Liver (tissue), 9 donors: Measurements from ENCODE around the gene CCNE1. TPM values are rescaled to one million over a fixed set of nuclear protein-coding genes. Genes with fewer than 3 reads are reported as not detected.

Experiments
- DNase-seq: peaks from one replicate; pipeline ENCODE4 v3.0.0-alpha.2; 2017; ENCODE audit warnings: low spot score
- H3K27ac ChIP-seq, 2 donors: one replicate each; pipeline ENCODE4 v1.7.0; 2013; ENCODE audit warnings: inconsistent platforms in 2 of 2, low read length in 2 of 2, control low read depth in 1 of 2, low read depth in 1 of 2, mild to moderate bottlenecking in 1 of 2
- H3K27me3 ChIP-seq, 4 donors: one replicate each; pipeline versions ENCODE4 v1.6.1 to v1.7.0; 2013; ENCODE audit warnings: low read length in 3 of 4, inconsistent platforms in 1 of 4, mild to moderate bottlenecking in 1 of 4, moderate library complexity in 1 of 4; ENCODE audit not compliant: control insufficient read depth in 4 of 4, insufficient read depth in 4 of 4
- H3K36me3 ChIP-seq, 4 donors: one replicate each; pipeline versions ENCODE4 v1.6.1 to v1.7.0; 2013; ENCODE audit warnings: low read length in 3 of 4, mild to moderate bottlenecking in 3 of 4, low read depth in 1 of 4, moderate library complexity in 1 of 4; ENCODE audit not compliant: control insufficient read depth in 4 of 4, insufficient read depth in 3 of 4
- H3K4me1 ChIP-seq, 4 donors: one replicate each; pipeline versions ENCODE4 v1.6.1 to v1.7.0; 2013; ENCODE audit warnings: low read length in 3 of 4, mild to moderate bottlenecking in 3 of 4, moderate library complexity in 1 of 4; ENCODE audit not compliant: control insufficient read depth in 4 of 4, insufficient read depth in 4 of 4
- H3K4me3 ChIP-seq, 3 donors: one replicate each; pipeline versions ENCODE4 v1.6.1 to v1.7.0; 2013; ENCODE audit warnings: low read length in 3 of 3, control low read depth in 1 of 3, low read depth in 1 of 3, mild to moderate bottlenecking in 1 of 3
- H3K9ac ChIP-seq, 2 donors: one replicate each; pipeline ENCODE4 v1.7.0; 2013; ENCODE audit warnings: low read length in 2 of 2, mild to moderate bottlenecking in 2 of 2, moderate library complexity in 2 of 2, control low read depth in 1 of 2, low read depth in 1 of 2
- H3K9me3 ChIP-seq, 4 donors: one replicate each; pipeline versions ENCODE4 v1.6.1 to v1.7.0; 2013; ENCODE audit warnings: low read length in 3 of 4; ENCODE audit not compliant: control insufficient read depth in 4 of 4
- CTCF ChIP-seq: fragments of 150-350 bp; IDR thresholded peaks from 2 replicates; pipeline ENCODE4 v1.5.1; 2017; ENCODE audit warnings: improper control_type of control experiment, low read depth, low read length; ENCODE audit not compliant: missing input control
- FOXA1 ChIP-seq: IDR thresholded peaks from 2 replicates; pipeline ENCODE4 v1.6.1; 2016; ENCODE audit warnings: antibody characterized with exemption
- FOXA2 ChIP-seq: IDR thresholded peaks from 2 replicates; pipeline ENCODE4 v1.6.1; 2016; ENCODE audit warnings: antibody characterized with exemption
- GABPA ChIP-seq, 2 donors: IDR thresholded peaks in 1 of 2; conservative IDR thresholded peaks in 1 of 2; 2 replicates each; pipeline ENCODE4 v1.6.1; 2016; ENCODE audit warnings: antibody characterized with exemption in 2 of 2, mild to moderate bottlenecking in 1 of 2, moderate library complexity in 1 of 2
- HNF4A ChIP-seq, 2 donors: conservative IDR thresholded peaks; 2 replicates each; pipeline ENCODE4 v1.6.1; 2016; ENCODE audit warnings: antibody characterized with exemption in 2 of 2, mild to moderate bottlenecking in 2 of 2
- HNF4G ChIP-seq: IDR thresholded peaks from 2 replicates; pipeline ENCODE4 v1.6.1; 2016; ENCODE audit warnings: antibody characterized with exemption
- JUND ChIP-seq, 2 donors: IDR thresholded peaks; 2 replicates each; pipeline ENCODE4 v1.6.1; 2016; ENCODE audit warnings: antibody characterized with exemption in 2 of 2
- MAX ChIP-seq: IDR thresholded peaks from 2 replicates; pipeline ENCODE4 v1.6.1; 2016; ENCODE audit warnings: antibody characterized with exemption
- NR2F2 ChIP-seq: IDR thresholded peaks from 2 replicates; pipeline ENCODE4 v1.6.1; 2016; ENCODE audit warnings: antibody characterized with exemption
- RAD21 ChIP-seq, 2 donors: IDR thresholded peaks; 2 replicates each; pipeline ENCODE4 v1.6.1; 2016; ENCODE audit warnings: antibody characterized with exemption in 2 of 2, mild to moderate bottlenecking in 2 of 2
- REST ChIP-seq: IDR thresholded peaks from 2 replicates; pipeline ENCODE4 v1.6.1; 2016; ENCODE audit warnings: antibody characterized with exemption, mild to moderate bottlenecking
- RXRA ChIP-seq, 2 donors: IDR thresholded peaks; 2 replicates each; pipeline ENCODE4 v1.6.1; 2017 to 2018; ENCODE audit warnings: antibody characterized with exemption in 2 of 2, mild to moderate bottlenecking in 1 of 2
- SP1 ChIP-seq: IDR thresholded peaks from 2 replicates; pipeline ENCODE4 v1.6.1; 2018; ENCODE audit warnings: antibody characterized with exemption, mild to moderate bottlenecking
- TAF1 ChIP-seq: conservative IDR thresholded peaks from 2 replicates; pipeline ENCODE4 v1.6.1; 2016; ENCODE audit warnings: antibody characterized with exemption, mild to moderate bottlenecking
- YY1 ChIP-seq: IDR thresholded peaks from 2 replicates; pipeline ENCODE4 v1.6.1; 2016; ENCODE audit warnings: antibody characterized with exemption, mild to moderate bottlenecking
- ZBTB33 ChIP-seq: IDR thresholded peaks from 2 replicates; pipeline ENCODE4 v1.6.1; 2016; ENCODE audit warnings: antibody characterized with exemption
- WGBS: extraction: QIAGEN DNeasy Blood & Tissue Kit; methylation state at CpG from one replicate; pipeline ENCODE4 v1.1.7; 2013; 5-methylcytosine and 5-hydroxymethylcytosine counted together
- polyA plus RNA-seq, 2 donors: library from polyadenylated mRNA; stranded (reverse) in 1 of 2; unstranded in 1 of 2; fragments of 200-250 nt in 1 of 2; fragments of >200 nt in 1 of 2; fragmentation: Nextera tagmentation in 1 of 2; extraction: Ambion mirVana in 1 of 2; gene quantifications; one replicate each; pipeline versions ENCODE4 v1.2.1 to v1.2.3, GENCODE V29; 2013 to 2015
- total RNA-seq, 2 donors: library from RNA; depleted of rRNA; stranded (reverse); fragments of >200 nt; gene quantifications; one replicate each; pipeline ENCODE4 v1.2.3, GENCODE V29; 2014
- donor health status: healthy.
- donor health status: healthy.
- donor health status: healthy.
- donor health status: healthy.
- donor health status: healthy.

CCNE1 gene
- total and polyA plus RNA-seq, 4 donors: 0.32 to 19.5 (median 0.79) TPM

DNA sequence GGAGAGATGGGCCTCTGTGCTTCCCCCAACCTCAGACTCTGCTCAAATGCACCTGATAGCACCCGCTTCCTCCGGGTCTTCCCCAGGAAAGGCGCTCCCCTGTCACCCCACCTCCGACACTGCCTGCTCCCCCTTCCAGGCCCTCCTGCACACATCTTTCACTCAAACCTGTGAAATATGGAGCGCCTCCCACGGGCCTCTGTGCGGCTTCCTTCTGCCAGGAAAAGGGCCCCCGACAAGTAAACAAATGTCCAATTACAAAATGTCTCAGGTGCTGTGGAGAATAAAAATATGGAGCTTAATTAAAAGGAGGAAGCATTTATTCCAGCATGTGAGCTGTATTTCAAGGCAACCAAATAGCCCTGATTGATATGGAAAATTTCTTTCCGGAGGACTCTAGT, 15.6 kb upstream of the CCNE1 start:
- Histone ChIP-seq H3K4me1 (no peaks in the 10 kb centered on the region), H3K36me3 (no peaks in the 10 kb centered on the region), H3K27ac (no peak overlapping the region), H3K27me3 (no peaks in the 10 kb centered on the region), H3K9me3 (no peaks in the 10 kb centered on the region), H3K9ac (no peak overlapping the region), H3K4me3 (no peak overlapping the region)
- TF ChIP-seq RAD21 (IDR thresholded peaks at IDR 0.05) (no peak), FOXA2 (no peak), NR2F2 (no peak), REST (no peak), FOXA1 (no peak), RXRA (IDR thresholded peaks at IDR 0.05) (no peak), YY1 (no peak)
- no peak for DNase-seq
- 69% methylated on average over 9 of the region's 9 CpGs for WGBS

DNA sequence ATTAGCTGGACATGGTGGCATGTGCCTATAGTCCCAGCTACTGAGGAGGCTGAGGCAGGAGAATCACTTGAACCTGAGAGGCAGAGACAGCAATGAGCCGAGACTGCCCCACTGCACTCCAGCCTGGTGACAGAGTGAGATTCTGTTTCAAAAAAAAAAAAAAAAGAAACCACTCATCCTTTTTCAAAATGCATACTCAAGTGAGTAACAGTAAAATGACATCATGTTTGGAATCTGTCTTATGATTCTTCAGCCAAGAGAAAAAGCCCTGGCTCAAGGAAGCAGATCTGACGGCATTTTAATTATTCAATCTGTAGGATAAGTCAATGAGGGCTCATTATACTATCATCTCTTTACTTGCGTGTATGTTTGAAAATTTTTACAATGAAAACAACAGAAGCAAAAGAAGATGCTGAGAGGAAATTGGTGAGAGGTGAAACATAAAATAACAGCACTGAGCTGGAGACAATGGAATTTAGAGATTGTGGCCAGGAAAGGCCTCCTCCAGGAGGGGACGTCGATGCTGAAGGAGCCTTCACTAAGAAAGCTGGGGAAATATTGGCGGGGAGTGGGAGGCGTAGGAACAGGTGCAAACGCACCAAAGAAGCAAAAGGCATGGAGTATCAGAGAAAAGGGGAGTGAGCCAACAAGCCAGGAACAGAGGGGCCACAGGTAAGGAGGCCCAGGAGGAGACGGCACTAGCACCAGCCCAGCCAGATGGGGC, 12.9 kb upstream of the CCNE1 start:
- H3K4me3 ChIP-seq: no peak overlapping the region
- H3K4me1 ChIP-seq: no peaks in the 10 kb centered on the region
- no peaks in the 10 kb centered on the region for H3K27me3 ChIP-seq
- H3K36me3 ChIP-seq: no peaks in the 10 kb centered on the region
- no peaks in the 10 kb centered on the region for H3K9me3 ChIP-seq
- WGBS: 78% methylated on average over 9 of the region's 9 CpGs
- H3K27ac ChIP-seq: no peak overlapping the region
- no peak for DNase-seq
- no peak overlapping the region for H3K9ac ChIP-seq
- TF ChIP-seq TAF1 (no peak), REST (no peak), JUND (IDR thresholded peaks at IDR 0.05) (no peak), YY1 (no peak), HNF4G (no peak), NR2F2 (no peak), SP1 (no peak), HNF4A (conservative IDR thresholded peaks at IDR 0.05) (no peak), FOXA1 (no peak), FOXA2 (no peak), ZBTB33 (no peak), CTCF (no peak), MAX (no peak), GABPA (IDR thresholded peaks at IDR 0.05 in 1 of 2, conservative IDR thresholded peaks at IDR 0.05 in 1 of 2) (no peak), RAD21 (IDR thresholded peaks at IDR 0.05) (no peak)
